Measurements from ENCODE around the gene SYCP3.
"Not testable (repeated sequence)": the region's sequence is repeated elsewhere in the genome, so short reads cannot be mapped to it uniquely, and the experiment has no call there.

SYCP3 gene

GRCh38 chr12:101690544-101691098 lies 48.6 kb downstream of the SYCP3 start:
- Histone ChIP-seq H4K8ac (ENCODE audit: low read length) (no peak overlapping the region), H2AFZ (ENCODE audit: low read depth, low read length) (no peak overlapping the region), H3K23ac (ENCODE audit: low read length in 2 of 2) (no peak overlapping the region), H2BK15ac (ENCODE audit: low read depth, poor library complexity, severe bottlenecking) (no peak overlapping the region), H3K36me3 (ENCODE audit: control insufficient read depth in 1 of 2, insufficient read depth in 2 of 2, low read depth in 1 of 2, low read length in 2 of 2) (no peaks in the 10 kb centered on the region), H4K91ac (ENCODE audit: low read length) (no peak overlapping the region), H3K4me3 (ENCODE audit: insufficient read depth in 1 of 2, low read depth in 1 of 2, low read length in 2 of 2) (no peak overlapping the region), H3K18ac (ENCODE audit: low read depth in 1 of 2, low read length in 2 of 2) (no peak overlapping the region), H3K4ac (ENCODE audit: low read depth in 1 of 2, low read length in 2 of 2) (no peak overlapping the region), H3K14ac (ENCODE audit: low read length in 2 of 2) (no peak overlapping the region), H3K4me2 (ENCODE audit: low read length, poor library complexity, severe bottlenecking) (no peak overlapping the region), H3K27me3 (ENCODE audit: control insufficient read depth in 1 of 2, insufficient read depth in 1 of 2, low read length in 2 of 2) (no peaks in the 10 kb centered on the region), H2BK5ac (ENCODE audit: low read depth, low read length, poor library complexity, severe bottlenecking) (no peak overlapping the region), H3K4me1 (ENCODE audit: control insufficient read depth, insufficient read depth, low read depth, low read length) (no peaks in the 10 kb centered on the region), H3K27ac (ENCODE audit: low read length, poor library complexity, severe bottlenecking) (no peak overlapping the region), H3K9me3 (ENCODE audit: control insufficient read depth, low read length) (peaks cover 3% of the 10 kb centered on the region), H2BK12ac (ENCODE audit: low read length in 2 of 2) (no peak overlapping the region), H3K9ac (ENCODE audit: low read length) (no peak overlapping the region), H2AK5ac (ENCODE audit: low read length, severe bottlenecking) (no peak overlapping the region), H2BK120ac (ENCODE audit: low read depth, low read length) (no peak overlapping the region), H3K79me1 (replicated peaks; ENCODE audit: low read length, poor library complexity, severe bottlenecking) (no peaks in the 10 kb centered on the region)
- no peak for DNase-seq
- WGBS, result 90% methylated on average over 2 of the region's 3 CpGs

DNA sequence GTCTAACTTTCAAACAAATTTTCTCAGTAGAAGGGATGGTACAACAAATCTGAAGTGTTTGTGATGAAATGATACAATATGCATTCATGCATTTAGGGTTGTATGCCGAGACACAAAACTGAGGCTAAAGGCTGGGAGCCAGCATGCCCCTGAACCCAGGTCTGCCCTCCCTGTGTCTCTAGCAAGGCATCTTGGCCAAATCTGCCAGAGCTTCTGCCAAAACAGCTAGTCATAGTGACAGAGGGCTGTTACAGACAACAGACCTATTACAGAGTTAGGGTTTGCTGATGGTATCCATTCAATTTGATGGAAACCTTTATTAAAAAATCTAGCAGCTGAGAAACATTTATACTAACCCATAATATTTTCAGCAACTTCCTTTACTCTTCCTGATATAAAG lies 53.1 kb downstream of the SYCP3 start:
- Histone ChIP-seq H3K23ac (ENCODE audit: low read length in 2 of 2) (no peak overlapping the region), H3K4me2 (ENCODE audit: low read length, poor library complexity, severe bottlenecking) (no peak overlapping the region), H3K4me1 (ENCODE audit: control insufficient read depth, insufficient read depth, low read depth, low read length) (no peaks in the 10 kb centered on the region), H4K8ac (ENCODE audit: low read length) (no peak overlapping the region), H3K4ac (ENCODE audit: low read depth in 1 of 2, low read length in 2 of 2) (no peak overlapping the region), H3K9ac (ENCODE audit: low read length) (no peak overlapping the region), H3K4me3 (ENCODE audit: insufficient read depth in 1 of 2, low read depth in 1 of 2, low read length in 2 of 2) (no peak overlapping the region), H2AFZ (ENCODE audit: low read depth, low read length) (no peak overlapping the region), H4K91ac (ENCODE audit: low read length) (no peak overlapping the region), H2BK120ac (ENCODE audit: low read depth, low read length) (no peak overlapping the region), H3K18ac (ENCODE audit: low read depth in 1 of 2, low read length in 2 of 2) (no peak overlapping the region), H2BK5ac (ENCODE audit: low read depth, low read length, poor library complexity, severe bottlenecking) (no peak overlapping the region), H2BK12ac (ENCODE audit: low read length in 2 of 2) (no peak overlapping the region), H3K27ac (ENCODE audit: low read length, poor library complexity, severe bottlenecking) (no peak overlapping the region), H2AK5ac (ENCODE audit: low read length, severe bottlenecking) (no peak overlapping the region), H3K9me3 (ENCODE audit: control insufficient read depth, low read length) (no peaks in the 10 kb centered on the region), H3K14ac (ENCODE audit: low read length in 2 of 2) (no peak overlapping the region), H3K79me1 (replicated peaks; ENCODE audit: low read length, poor library complexity, severe bottlenecking) (no peaks in the 10 kb centered on the region), H2BK15ac (ENCODE audit: low read depth, poor library complexity, severe bottlenecking) (no peak overlapping the region), H3K36me3 (ENCODE audit: control insufficient read depth in 1 of 2, insufficient read depth in 2 of 2, low read depth in 1 of 2, low read length in 2 of 2) (no peaks in the 10 kb centered on the region), H3K27me3 (ENCODE audit: control insufficient read depth in 1 of 2, insufficient read depth in 1 of 2, low read length in 2 of 2) (no peaks in the 10 kb centered on the region)
- no peak for DNase-seq
- 92% methylated on average over 1 of the region's 1 CpG for WGBS

- H3K4me2 ChIP-seq (ENCODE audit: low read length, poor library complexity, severe bottlenecking), result no peak overlapping the region
- WGBS, result no CpG with 5 or more reads among the region's 1 CpG
- H2AK5ac ChIP-seq (ENCODE audit: low read length, severe bottlenecking), result no peak overlapping the region
- no peak overlapping the region for H3K4me3 ChIP-seq (ENCODE audit: insufficient read depth in 1 of 2, low read depth in 1 of 2, low read length in 2 of 2)
- DNase-seq, result no peak
- H3K9ac ChIP-seq (ENCODE audit: low read length), result no peak overlapping the region
- H3K14ac ChIP-seq (ENCODE audit: low read length in 2 of 2), result no peak overlapping the region
- H2BK5ac ChIP-seq (ENCODE audit: low read depth, low read length, poor library complexity, severe bottlenecking), result no peak overlapping the region
- H3K79me1 ChIP-seq (replicated peaks; ENCODE audit: low read length, poor library complexity, severe bottlenecking), result no peaks in the 10 kb centered on the region
- no peaks in the 10 kb centered on the region for H3K4me1 ChIP-seq (ENCODE audit: control insufficient read depth, insufficient read depth, low read depth, low read length)
- H2BK15ac ChIP-seq (ENCODE audit: low read depth, poor library complexity, severe bottlenecking), result no peak overlapping the region
- no peak overlapping the region for H4K8ac ChIP-seq (ENCODE audit: low read length)
- no peak overlapping the region for H2BK12ac ChIP-seq (ENCODE audit: low read length in 2 of 2)
- no peak overlapping the region for H4K91ac ChIP-seq (ENCODE audit: low read length)
- no peak overlapping the region for H2BK120ac ChIP-seq (ENCODE audit: low read depth, low read length)
- no peak overlapping the region for H2AFZ ChIP-seq (ENCODE audit: low read depth, low read length)
- H3K27ac ChIP-seq (ENCODE audit: low read length, poor library complexity, severe bottlenecking), result no peak overlapping the region
- H3K18ac ChIP-seq (ENCODE audit: low read depth in 1 of 2, low read length in 2 of 2), result no peak overlapping the region
- no peak overlapping the region for H3K23ac ChIP-seq (ENCODE audit: low read length in 2 of 2)
- no peaks in the 10 kb centered on the region for H3K9me3 ChIP-seq (ENCODE audit: control insufficient read depth, low read length)
- H3K36me3 ChIP-seq (ENCODE audit: control insufficient read depth in 1 of 2, insufficient read depth in 2 of 2, low read depth in 1 of 2, low read length in 2 of 2), result no peaks in the 10 kb centered on the region
- H3K4ac ChIP-seq (ENCODE audit: low read depth in 1 of 2, low read length in 2 of 2), result no peak overlapping the region
- H3K27me3 ChIP-seq (ENCODE audit: control insufficient read depth in 1 of 2, insufficient read depth in 1 of 2, low read length in 2 of 2), result no peaks in the 10 kb centered on the region
Measured at GRCh38 chr12:101685092-101685491, 54.2 kb downstream of the SYCP3 start.

DNA sequence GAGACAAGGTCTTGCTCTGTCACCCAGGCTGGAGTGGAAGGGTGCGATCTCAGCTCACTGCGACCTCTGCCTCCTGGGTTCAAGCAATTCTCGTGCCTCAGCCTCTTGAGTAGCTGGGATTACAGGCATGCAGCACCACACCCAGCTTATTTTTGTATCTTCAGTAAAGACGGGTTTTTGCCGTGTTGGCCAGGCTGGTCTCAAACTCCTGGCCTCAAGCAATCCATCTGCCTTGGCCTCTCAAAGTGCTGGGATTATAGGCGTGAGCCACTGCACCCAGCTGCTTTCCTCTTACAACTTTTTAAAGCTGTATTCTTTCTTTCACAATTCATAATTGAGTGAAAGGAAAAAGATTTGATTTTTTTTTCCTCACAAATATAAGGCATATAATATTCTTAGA lies 57.6 kb downstream of the SYCP3 start:
- H3K4ac ChIP-seq (ENCODE audit: low read depth in 1 of 2, low read length in 2 of 2); H3K9me3 ChIP-seq (ENCODE audit: control insufficient read depth, low read length); H3K27me3 ChIP-seq (ENCODE audit: control insufficient read depth in 1 of 2, insufficient read depth in 1 of 2, low read length in 2 of 2); DNase-seq; H3K4me3 ChIP-seq (ENCODE audit: insufficient read depth in 1 of 2, low read depth in 1 of 2, low read length in 2 of 2); H3K9ac ChIP-seq (ENCODE audit: low read length); H2BK12ac ChIP-seq (ENCODE audit: low read length in 2 of 2); H4K8ac ChIP-seq (ENCODE audit: low read length); H3K79me1 ChIP-seq (replicated peaks; ENCODE audit: low read length, poor library complexity, severe bottlenecking); H3K4me2 ChIP-seq (ENCODE audit: low read length, poor library complexity, severe bottlenecking); H2AK5ac ChIP-seq (ENCODE audit: low read length, severe bottlenecking); H3K4me1 ChIP-seq (ENCODE audit: control insufficient read depth, insufficient read depth, low read depth, low read length); H3K23ac ChIP-seq (ENCODE audit: low read length in 2 of 2); H3K18ac ChIP-seq (ENCODE audit: low read depth in 1 of 2, low read length in 2 of 2); H2BK15ac ChIP-seq (ENCODE audit: low read depth, poor library complexity, severe bottlenecking); H2BK5ac ChIP-seq (ENCODE audit: low read depth, low read length, poor library complexity, severe bottlenecking); H4K91ac ChIP-seq (ENCODE audit: low read length); H2AFZ ChIP-seq (ENCODE audit: low read depth, low read length); H3K36me3 ChIP-seq (ENCODE audit: control insufficient read depth in 1 of 2, insufficient read depth in 2 of 2, low read depth in 1 of 2, low read length in 2 of 2); H3K14ac ChIP-seq (ENCODE audit: low read length in 2 of 2); H3K27ac ChIP-seq (ENCODE audit: low read length, poor library complexity, severe bottlenecking); H2BK120ac ChIP-seq (ENCODE audit: low read depth, low read length): not testable (repeated sequence)
- 85% methylated on average over 5 of the region's 6 CpGs for WGBS
